Inflammatory macrophage treated with lipopolysaccharide for 4 hours (primary cell): ENCODE measurements around the gene UPP2.

Experiments
- DNase-seq: peaks from one replicate; pipeline ENCODE4 v3.0.0-alpha.2; 2020

The UPP2 gene

DNA sequence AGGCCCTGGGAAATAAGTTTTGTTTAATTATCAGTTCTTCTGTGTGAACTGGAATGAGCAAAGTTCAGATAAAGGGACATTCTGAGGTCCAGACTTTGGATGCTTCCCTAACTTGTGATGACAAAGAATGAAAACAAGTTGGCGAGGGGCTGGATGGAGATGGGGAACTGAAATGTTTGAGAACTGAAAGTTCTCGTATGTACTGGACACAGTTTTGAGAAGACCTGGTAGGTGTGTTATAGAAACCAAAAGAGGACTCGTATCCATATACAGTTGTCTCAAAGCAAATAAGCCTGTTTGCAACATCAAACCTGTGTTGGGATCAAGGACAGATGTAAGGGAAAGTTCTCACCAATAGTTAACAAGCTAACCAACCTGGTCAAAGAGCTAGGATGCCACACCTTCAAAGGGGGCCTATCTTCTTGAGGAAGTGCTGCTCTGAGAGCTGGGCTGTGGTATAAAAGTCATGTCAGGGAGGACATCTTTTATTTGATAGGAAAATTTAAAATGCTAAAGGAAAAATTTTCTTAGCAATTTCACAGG lies at the start of gene UPP2:
UPP2 (plus strand) TSS at position 493 of the 543 bp plus-strand sequence. CDS start 188 bp downstream, outside the sequence.
- no peak for DNase-seq

DNA sequence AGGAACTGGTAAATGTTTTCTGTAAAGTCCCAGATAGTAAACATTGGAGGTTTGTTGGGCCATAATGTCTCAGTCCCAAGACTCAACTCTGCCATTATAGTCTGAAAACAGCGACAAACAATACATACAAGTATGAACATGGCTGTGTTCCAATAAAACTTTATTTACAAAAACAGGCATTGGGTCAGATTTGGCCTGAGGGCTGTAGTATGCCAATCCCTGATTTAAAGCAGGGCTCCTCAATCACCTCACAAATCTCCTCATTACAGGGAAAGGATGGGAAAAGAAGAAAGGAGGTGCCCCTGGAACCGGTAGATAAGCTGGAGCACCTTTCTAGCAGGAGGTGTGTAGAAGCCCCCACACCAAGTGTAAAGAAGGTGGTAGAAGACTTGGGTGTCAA lies 48.9 kb upstream of the UPP2 start:
- no peak for DNase-seq

DNA sequence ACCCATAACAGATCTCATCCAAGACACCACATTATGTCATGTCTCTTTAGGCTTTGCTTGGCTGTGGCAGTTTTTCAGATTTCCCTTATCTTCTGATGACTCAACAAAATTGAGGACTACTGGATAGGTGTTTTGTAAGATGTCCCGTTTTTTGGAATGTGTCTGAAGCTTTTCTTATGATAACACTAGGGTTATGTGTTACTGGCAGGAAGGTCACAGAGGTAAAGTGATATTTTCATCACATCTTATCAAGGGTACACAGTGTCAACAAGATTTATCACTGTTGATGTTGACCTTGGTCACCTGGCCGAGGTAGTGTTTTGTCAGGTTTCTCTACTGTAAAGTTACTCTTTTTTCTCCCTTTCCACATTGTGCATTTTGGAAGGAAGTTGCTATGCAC lies 44.8 kb upstream of the UPP2 start:
- DNase-seq, result no peak

DNA sequence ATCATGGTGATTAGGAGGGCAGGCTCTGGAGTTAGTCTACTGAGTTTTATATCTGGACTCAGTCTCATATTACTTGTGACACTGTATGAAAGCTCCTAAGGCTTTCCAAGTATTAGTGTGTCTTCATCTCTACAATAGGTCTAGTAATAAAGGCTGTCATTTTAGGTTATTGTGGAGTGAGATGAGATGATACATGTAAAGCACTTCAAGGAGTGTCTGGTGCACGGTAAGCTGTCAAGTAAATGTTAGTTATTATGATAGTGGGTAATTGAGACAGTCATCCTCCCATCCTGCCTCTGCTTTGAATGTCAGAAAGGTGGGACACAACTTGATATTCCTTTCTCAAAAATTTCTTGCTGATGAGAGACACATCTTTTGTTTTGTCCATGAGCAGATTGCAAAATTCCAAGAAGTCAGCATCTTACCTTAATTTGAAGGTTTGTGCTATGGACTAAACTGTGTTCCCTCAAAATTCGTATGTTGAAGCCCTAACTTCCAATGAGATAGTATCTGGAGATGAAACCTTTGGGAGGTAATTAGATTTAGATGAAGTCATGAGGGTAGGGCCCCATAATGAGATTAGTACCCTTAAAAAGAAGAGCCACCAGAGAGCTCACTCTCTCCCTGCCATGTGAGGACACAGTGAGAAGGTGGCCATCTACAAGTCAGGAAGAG lies 41.4 kb upstream of the UPP2 start:
- DNase-seq, result no peak

- DNase-seq, result no peak
These were observed 40.7 kb upstream of the UPP2 start for GRCh38 chr2:158060835-158061435.

- no peak for DNase-seq
These were observed 39.9 kb upstream of the UPP2 start for GRCh38 chr2:158061763-158062162.

DNA sequence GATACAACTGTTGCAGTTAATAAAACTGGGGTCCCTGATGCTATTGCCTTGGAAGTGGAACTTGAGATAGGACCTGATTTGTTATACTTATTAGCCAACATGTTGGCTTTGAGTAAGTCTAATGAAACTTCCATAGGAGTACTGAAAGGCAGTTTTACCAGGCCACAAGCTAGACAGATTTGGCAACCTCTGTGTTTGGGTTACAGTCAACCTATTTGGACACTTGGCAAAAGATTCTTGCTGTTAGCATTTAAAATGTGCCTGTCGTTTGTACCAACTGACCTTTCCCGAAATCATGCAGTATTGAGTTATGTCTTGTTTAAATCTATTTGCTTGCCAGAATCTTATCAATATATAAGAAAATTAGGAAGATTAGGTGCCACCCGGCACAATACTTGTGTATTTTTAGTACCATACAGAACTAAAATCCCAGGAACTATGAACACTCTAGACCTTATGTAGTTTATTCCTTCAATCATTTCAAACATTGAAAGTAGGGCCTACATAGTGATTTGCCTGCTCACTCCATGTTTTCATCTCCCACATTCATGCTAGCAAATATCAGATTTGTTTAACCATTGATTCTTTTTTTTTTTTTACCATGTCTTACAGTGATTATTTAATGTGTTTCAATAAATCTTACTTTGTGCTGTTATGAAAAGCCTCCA lies 35.5 kb upstream of the UPP2 start:
- no peak for DNase-seq

- DNase-seq, result no peak
These were observed 30.7 kb upstream of the UPP2 start for GRCh38 chr2:158071018-158071417.

DNA sequence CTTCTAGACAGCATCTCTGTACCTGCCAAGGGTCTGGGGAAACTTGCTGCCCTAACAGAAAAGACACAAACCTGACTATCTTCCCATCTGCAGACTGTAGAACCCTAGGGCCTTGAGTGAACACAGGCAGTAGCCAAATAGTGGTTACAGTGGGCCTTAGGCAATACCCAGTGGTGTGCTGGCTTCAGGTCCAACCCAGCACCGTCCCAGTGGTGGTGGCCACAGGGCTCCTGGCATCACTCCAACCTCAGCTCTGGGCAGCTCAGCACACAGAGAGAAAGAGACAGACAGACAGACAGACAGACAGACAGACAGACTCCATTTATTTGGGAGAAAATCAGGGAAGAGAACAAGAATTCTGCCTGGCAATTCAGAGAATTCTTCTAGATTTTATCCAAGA lies 29.3 kb upstream of the UPP2 start:
- DNase-seq, result no peak

DNA sequence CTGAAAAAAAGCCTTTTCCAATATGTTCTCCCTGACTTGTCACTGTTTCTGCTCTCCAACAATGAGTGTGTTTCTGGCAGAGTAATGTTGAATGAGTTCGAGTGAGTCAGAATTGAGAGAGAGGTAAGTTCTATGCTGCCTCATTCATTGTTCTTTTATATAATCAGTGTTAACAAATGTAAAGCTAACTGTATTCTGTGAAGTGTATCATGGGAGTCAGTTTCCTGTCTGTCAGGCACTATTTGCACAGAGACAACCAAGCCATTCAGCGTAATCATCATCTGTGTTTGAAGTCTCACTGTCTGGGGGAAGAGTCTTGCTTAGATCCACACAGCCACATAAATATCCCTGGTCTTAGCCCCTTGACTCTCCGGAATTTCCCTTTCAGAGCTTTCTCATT lies 22.0 kb upstream of the UPP2 start:
- DNase-seq, result no peak

GRCh38 chr2:158088093-158088492 lies 13.6 kb upstream of the UPP2 start:
- no peak for DNase-seq

DNA sequence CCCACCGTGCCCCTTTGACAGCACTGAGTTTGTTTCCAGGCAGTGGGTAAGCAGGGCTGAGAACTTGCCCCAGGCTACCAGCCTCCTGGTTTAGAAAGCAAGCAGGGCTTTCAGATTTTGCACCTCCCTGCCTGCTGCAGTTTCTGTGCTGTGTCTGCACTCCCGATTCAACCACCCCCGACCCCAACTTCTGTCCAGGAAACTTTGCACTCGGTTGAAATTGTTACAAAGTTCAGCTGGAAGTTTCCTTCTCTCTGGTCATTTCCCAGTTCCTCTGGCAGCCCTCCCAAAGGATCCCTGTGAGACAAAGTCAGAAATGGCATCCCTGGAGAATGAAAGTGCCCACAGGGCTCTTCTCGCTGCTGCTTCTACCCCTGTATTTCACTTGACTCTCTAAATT lies 12.4 kb upstream of the UPP2 start:
- no peak for DNase-seq

DNA sequence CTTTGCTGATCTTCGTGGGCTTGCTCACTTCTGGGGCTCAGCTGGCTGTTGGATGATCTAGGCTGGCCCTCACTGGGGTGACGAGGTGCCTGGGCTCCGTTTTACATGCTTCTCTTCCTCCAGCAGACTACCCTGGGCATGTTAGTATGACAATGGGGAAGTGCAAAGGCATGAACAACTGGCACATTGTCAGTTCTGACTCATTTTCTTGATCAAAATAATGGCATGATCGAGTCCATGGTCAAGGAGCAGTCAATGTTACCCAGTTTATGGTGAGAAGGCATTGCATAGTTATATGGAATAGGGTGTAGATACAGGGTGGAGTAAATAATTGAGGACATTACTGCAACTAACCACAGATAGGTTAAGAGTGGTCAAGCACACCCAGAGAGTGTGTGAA lies 10.0 kb upstream of the UPP2 start:
- DNase-seq, result no peak

GRCh38 chr2:158094487-158095092 lies 7.1 kb upstream of the UPP2 start:
- DNase-seq, result no peak

DNA sequence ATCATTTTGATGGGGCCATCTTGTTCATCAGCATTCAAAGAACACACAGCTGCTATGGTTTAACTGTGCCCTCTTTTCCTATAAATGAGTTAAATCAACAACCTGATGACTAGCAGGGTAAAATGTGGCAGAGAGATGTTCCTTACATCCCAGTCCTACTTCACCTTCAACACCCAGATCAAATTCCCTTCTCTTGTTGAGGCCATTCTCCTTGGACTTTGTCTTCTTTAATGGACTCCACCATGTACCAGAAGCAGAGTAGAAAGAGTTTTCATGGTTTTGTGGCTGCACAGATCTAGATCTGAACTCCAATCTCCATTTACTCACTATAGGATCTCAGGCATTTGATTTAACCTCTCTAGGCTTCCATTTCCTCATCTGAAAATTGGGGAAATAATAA lies 6.4 kb upstream of the UPP2 start:
- no peak for DNase-seq

DNA sequence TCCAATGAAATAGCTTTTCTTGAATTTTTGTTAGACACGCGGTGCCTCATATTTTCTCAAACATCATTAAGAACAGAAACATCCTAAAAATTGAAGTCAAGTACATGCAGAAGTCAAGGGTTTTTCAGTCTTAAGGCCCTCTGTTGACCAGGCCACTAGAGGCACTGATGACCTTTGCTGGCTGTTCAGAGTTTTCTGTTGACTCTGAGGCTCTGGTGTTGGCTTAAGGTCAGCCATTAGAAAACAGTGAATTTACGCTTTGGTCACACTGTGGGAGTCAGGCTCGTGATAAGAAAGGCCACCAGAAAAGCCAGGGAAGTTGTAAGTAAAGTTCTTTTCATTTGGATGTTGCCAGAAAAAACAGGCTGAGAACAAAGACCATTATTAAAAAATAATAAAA lies 5.8 kb upstream of the UPP2 start:
- DNase-seq, result no peak

GRCh38 chr2:158097481-158097880 lies 4.2 kb upstream of the UPP2 start:
- no peak for DNase-seq

DNA sequence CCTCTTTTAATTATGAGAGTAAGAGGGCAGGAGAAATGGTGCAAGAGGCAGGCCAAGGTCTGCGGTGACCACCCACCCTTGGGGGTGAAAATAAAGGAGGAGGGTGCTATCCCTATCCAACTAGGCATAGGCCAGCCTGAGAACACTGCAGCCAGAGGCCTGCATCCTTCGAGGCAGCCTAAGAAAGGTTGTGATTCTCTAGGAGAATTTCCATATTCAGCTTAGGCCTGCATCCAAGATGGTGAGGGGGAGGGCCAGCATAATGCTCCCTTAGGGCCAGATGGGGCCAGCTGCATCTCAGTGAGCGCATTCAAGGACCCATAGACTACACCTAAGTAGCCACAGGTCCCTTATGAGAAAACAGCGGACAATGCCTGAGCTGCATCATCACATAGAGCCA lies 3.5 kb upstream of the UPP2 start:
- no peak for DNase-seq

DNA sequence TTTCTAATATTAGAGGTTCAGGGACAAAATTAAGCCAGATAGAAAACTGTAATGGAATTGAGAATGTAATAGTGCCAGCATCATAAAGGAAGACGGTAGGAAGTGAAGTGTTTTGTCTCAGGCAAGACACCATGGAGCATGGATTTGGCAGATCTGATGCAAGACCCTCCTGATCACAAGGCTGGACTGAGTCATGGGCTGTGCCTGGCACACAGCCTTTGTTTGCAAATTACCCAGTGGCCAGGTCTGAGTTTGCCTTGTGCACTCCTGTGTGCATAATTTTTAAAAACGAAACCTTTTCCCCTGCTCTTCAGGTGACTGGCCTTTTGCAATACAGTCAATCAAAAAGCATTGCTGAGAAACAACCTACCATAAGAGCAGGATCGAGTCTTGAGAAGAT lies 2.0 kb upstream of the UPP2 start:
- DNase-seq, result no peak

- no peak for DNase-seq
These were observed 1.3 kb upstream of the UPP2 start for GRCh38 chr2:158100411-158100810.

GRCh38 chr2:158102446-158102845 lies 770 bp downstream of the UPP2 start:
- no peak for DNase-seq

- no peak for DNase-seq
These were observed 1.8 kb downstream of the UPP2 start for GRCh38 chr2:158103411-158104012.

DNA sequence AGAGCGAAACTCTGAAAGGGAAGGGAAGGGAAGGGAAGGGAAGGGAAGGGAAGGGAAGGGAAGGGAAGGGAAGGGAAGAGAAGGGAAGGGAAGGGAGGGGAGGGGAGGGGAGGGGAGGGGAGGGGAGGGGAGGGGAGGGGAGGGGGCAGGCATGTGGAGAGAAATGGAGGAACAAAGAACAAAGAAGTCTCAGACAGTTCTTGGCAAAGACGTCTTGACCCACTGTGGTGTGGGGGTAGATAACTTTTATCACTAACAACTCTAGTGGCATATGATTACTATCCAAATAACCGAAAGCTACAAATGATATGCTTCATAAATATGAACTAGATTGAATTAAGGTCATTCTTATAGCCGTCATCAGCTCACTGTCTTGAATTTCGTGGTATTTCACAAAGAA lies 3.2 kb downstream of the UPP2 start:
- DNase-seq, result no peak
